Nephron progenitor cell (in vitro differentiated cells): ENCODE data around the gene BRD4.

ENCODE experiments used
- DNase-seq: peaks from one replicate; pipeline ENCODE4 v3.0.0; 2021
- H3K27ac Mint-ChIP-seq: 2 replicates; pipeline ENCODE4 v1.8.0; 2021; ENCODE audit warnings: mild to moderate bottlenecking, moderate library complexity, mixed read lengths
- H3K27me3 Mint-ChIP-seq: 2 replicates; pipeline ENCODE4 v1.8.0; 2021; ENCODE audit warnings: mild to moderate bottlenecking, low read depth, mixed read lengths; ENCODE audit not compliant: poor library complexity
- H3K36me3 Mint-ChIP-seq: 2 replicates; pipeline ENCODE4 v1.8.0; 2021; ENCODE audit warnings: low read depth, mixed read lengths
- H3K4me1 Mint-ChIP-seq: 2 replicates; pipeline ENCODE4 v1.8.0; 2021; ENCODE audit warnings: mixed read lengths
- H3K4me3 Mint-ChIP-seq: 2 replicates; pipeline ENCODE4 v1.8.0; 2021; ENCODE audit warnings: mild to moderate bottlenecking, moderate library complexity, mixed read lengths
- H3K9me3 Mint-ChIP-seq: 2 replicates; pipeline ENCODE4 v1.8.0; 2021; ENCODE audit warnings: mild to moderate bottlenecking, moderate library complexity, mixed read lengths
- TF ChIP-seq, protein P1 (sequence below): fragments of 200-600 bp; sonication (generic); IDR thresholded peaks from 2 replicates; pipeline ENCODE4 v1.5.0; 2021; ENCODE audit warnings: antibody characterized with exemption

Gene BRD4

DNA sequence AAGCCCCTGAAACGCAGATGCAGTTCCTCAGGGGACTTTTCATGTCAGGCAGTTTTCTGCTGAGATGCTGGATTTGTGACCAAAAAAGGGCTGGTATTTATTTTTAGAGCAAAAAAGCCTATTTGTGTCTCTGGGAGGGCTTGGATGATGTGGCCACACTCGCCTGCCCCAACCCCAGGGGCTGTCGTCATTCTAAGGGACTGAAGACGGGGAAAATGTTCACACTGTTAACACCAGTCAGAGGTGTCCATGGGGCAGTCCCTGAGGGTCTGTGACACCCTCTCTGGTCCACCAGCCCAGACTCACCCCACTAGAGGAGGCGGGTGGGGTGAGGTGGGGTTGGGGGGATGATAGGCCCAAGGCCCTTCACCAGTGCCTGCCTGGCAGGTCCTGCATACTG, 84.2 kb downstream of the BRD4 start:
- peaks cover 50% of the 10 kb centered on the region for H3K36me3 Mint-ChIP-seq
- no peak overlapping the region for H3K4me3 Mint-ChIP-seq
- no peak for DNase-seq
- H3K9me3 Mint-ChIP-seq: no peaks in the 10 kb centered on the region
- H3K27ac Mint-ChIP-seq: no peak overlapping the region
- TF ChIP-seq, protein P1, sequence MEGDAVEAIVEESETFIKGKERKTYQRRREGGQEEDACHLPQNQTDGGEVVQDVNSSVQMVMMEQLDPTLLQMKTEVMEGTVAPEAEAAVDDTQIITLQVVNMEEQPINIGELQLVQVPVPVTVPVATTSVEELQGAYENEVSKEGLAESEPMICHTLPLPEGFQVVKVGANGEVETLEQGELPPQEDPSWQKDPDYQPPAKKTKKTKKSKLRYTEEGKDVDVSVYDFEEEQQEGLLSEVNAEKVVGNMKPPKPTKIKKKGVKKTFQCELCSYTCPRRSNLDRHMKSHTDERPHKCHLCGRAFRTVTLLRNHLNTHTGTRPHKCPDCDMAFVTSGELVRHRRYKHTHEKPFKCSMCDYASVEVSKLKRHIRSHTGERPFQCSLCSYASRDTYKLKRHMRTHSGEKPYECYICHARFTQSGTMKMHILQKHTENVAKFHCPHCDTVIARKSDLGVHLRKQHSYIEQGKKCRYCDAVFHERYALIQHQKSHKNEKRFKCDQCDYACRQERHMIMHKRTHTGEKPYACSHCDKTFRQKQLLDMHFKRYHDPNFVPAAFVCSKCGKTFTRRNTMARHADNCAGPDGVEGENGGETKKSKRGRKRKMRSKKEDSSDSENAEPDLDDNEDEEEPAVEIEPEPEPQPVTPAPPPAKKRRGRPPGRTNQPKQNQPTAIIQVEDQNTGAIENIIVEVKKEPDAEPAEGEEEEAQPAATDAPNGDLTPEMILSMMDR: no peak
- peaks cover 75% of the 10 kb centered on the region for H3K4me1 Mint-ChIP-seq
- H3K27me3 Mint-ChIP-seq: no peaks in the 10 kb centered on the region

DNA sequence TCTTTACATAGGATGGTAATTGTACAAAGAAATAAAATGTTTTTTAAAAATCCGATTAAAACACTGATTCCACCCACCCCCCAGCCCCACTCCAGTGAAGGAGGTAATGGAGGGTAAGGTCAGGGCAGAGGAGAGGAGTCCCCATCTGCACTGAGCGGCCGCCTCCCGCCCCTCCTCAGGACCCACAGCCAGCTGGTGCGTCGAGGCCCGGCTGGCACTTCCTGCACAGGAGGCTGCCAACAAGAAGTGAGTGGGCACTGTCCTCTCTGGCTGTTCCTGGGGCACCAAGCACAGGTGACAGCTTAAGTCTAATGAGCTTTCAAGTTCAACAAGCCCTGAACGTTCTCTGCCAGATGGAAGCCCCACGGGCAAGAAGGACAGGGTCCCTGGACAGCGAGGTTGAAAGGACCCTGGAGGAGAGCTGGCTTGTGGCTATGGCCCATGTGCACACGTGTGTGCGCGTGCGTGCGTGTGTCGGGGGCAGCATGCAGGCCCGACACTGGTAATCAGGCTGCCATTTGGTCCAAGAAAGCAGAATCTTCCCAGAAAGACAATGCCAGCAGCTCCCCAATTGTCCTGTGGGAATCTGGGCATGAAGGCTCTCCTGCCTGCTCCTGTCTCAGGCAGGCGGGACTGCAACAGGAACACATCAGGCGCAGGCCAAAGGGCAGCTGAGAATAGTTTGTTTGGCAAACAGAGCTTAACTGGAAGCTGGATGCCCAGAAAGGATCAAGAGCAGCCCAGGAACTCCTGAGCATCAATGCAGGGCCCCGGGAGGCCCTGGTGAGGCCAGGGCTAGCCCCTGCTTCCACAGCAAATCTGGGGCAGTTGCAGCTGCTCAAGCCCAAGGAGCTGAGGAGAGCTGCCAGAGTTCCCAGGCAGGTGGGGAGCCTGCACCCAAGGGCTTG, 85.0 kb downstream of the BRD4 start:
- DNase-seq: no peak
- Mint-ChIP-seq H3K27ac (no peak overlapping the region), H3K9me3 (no peaks in the 10 kb centered on the region), H3K4me3 (no peak overlapping the region), H3K4me1 (peaks cover 68% of the 10 kb centered on the region), H3K36me3 (peaks cover 48% of the 10 kb centered on the region), H3K27me3 (no peaks in the 10 kb centered on the region)
- TF ChIP-seq, protein P1: no peak

DNA sequence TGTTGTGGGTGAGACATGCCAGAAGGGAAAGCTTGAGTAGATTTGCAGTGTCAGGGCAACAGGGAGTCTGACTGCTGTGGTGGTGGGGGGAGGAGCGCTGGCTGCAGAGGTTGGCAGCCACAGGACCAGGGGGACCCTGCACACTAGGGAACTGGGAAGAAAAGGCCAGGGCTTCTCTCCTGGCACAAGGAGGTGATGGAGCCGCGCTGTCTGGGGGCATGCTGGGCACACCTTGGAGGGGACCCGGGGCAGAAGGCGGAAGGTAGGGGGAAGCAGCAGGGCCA, 86.2 kb downstream of the BRD4 start:
- Mint-ChIP-seq H3K36me3 (peaks cover 48% of the 10 kb centered on the region), H3K4me1 (peaks cover 57% of the 10 kb centered on the region), H3K27me3 (no peaks in the 10 kb centered on the region), H3K27ac (peak overlapping the region; percentile 89), H3K9me3 (no peaks in the 10 kb centered on the region), H3K4me3 (no peak overlapping the region)
- TF ChIP-seq, protein P1: no peak
- no peak for DNase-seq

DNA sequence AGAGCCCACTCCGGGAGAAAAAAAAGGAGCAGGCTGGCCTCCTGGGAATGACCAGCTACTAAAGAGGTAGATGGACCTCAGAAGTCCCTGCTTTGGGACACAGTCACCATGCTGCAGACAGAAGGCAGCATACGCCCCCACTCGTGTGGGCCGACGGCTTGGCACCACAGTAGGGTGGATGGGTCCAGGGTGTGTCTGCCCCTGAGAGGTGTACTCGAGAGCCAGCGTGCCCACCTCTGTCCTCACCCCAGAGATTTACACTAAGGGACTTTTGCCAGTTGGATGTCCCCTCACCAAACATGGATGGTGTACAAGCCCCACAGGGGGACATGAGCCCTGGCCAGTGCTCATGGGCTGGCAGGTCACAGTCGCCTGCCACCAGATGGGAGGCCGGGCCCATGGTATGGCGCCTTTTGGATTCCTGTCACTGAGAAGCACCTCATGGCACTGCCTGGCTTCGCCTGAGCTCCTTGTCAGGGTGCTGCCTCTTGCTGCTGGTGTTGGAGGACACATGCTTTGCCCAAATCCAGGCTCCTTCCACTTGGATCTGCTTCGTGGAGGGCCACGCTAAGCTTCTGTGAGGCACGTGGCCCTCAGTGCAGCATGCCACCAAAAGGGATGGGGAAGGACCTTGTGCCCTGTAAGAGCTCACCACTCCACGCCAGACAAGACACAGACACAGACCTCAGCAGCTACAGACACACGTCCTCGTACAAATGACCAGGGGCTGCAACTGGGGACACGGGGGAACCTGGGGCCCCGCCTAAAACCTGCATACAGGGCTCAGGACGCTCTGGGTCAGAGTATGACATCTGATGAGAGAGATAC, 86.8 kb downstream of the BRD4 start:
- peaks cover 53% of the 10 kb centered on the region for H3K36me3 Mint-ChIP-seq
- peak overlapping the region; percentile 96 for H3K27ac Mint-ChIP-seq
- DNase-seq: no peak
- TF ChIP-seq, protein P1: no peak
- no peaks in the 10 kb centered on the region for H3K9me3 Mint-ChIP-seq
- no peak overlapping the region for H3K4me3 Mint-ChIP-seq
- no peaks in the 10 kb centered on the region for H3K27me3 Mint-ChIP-seq
- H3K4me1 Mint-ChIP-seq: peaks cover 51% of the 10 kb centered on the region

DNA sequence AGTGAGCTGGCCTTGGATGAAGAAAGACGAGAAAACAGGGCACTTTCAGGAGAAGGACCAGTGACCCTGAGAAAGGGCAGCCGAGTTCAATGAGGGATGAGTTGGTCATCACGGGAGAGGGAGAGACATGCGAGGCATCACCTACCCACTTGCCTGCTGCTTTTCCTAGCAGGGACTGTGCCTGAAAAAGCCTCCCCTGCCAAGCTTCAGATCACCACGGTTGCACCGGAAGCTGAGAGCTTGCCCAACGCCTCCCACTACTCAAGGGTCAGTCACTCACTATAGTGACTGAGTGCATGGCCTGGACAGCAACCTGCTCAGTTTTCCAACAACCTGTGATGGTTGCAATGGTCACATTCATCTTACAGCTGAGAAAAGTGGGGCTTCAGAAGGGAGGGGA, 87.5 kb downstream of the BRD4 start:
- no peaks in the 10 kb centered on the region for H3K9me3 Mint-ChIP-seq
- no peak for DNase-seq
- peaks cover 44% of the 10 kb centered on the region for H3K4me1 Mint-ChIP-seq
- TF ChIP-seq, protein P1: no peak
- peak overlapping the region; percentile 96 for H3K27ac Mint-ChIP-seq
- peaks cover 53% of the 10 kb centered on the region for H3K36me3 Mint-ChIP-seq
- no peak overlapping the region for H3K4me3 Mint-ChIP-seq
- H3K27me3 Mint-ChIP-seq: no peaks in the 10 kb centered on the region
